ENCODE measurements around the gene ASB6. TPM values are rescaled to one million over a fixed set of nuclear protein-coding genes. Genes with fewer than 3 reads are reported as not detected.
A peak's percentile ranks its signal among the peaks of the same experiment; 100 is the strongest.

The ASB6 gene
- total RNA-seq, 6 experiments from 2014 or later = 4.5 to 9.5 (median 5.4) TPM

- no peak for TF ChIP-seq POLR2A (IDR thresholded peaks at IDR 0.05)
- TF ChIP-seq CTCF (IDR thresholded peaks at IDR 0.05) = no peak
- intact Hi-C loops (cut with DNase I) = no loop called here
- 2% methylated on average over 17 of the region's 57 CpGs for WGBS (ENCODE audit: insufficient coverage, low coverage, low lambda C conversion rate, missing lambda C conversion rate)
- Histone ChIP-seq H3K27me3 (no peaks in the 10 kb centered on the region), H3K36me3 (no peaks in the 10 kb centered on the region), H3K4me3 (peak overlapping the region; percentile 23 to 42 (median 36)), H3K9me3 (no peaks in the 10 kb centered on the region), H3K4me1 (peaks cover 0 to 6% (median 0%) of the 10 kb centered on the region in 4 donors), H3K27ac (peak overlapping the region; percentile 55 to 59 (median 56))
- DNase-seq = peak in 1 of 3 donors; percentile 62
- ATAC-seq = peak; percentile 57 to 77 (median 74)
Measured at GRCh38 chr9:129597355-129598088, 44.4 kb downstream of the ASB6 start.

- no peak for DNase-seq
- Histone ChIP-seq H3K9me3 (no peaks in the 10 kb centered on the region), H3K4me1 (peaks cover 0 to 6% (median 0%) of the 10 kb centered on the region in 4 donors), H3K27ac (peak overlapping the region; percentile 6 to 56 (median 55)), H3K27me3 (no peaks in the 10 kb centered on the region), H3K36me3 (no peaks in the 10 kb centered on the region), H3K4me3 (peak overlapping the region in 2 of 3 donors; percentile 23 to 42)
- WGBS (ENCODE audit: insufficient coverage, low coverage, low lambda C conversion rate, missing lambda C conversion rate) = 10% methylated on average over 4 of the region's 33 CpGs
- intact Hi-C loops (cut with DNase I) = no loop called here
- no peak for TF ChIP-seq CTCF (IDR thresholded peaks at IDR 0.05)
- no peak for TF ChIP-seq POLR2A (IDR thresholded peaks at IDR 0.05)
- peak; percentile 43 to 60 (median 44) for ATAC-seq
Measured at GRCh38 chr9:129596541-129597331, 45.2 kb downstream of the ASB6 start.

- Histone ChIP-seq H3K27ac (peak overlapping the region in 2 of 3 donors; percentile 6 to 56), H3K9me3 (no peaks in the 10 kb centered on the region), H3K4me3 (no peak overlapping the region), H3K36me3 (no peaks in the 10 kb centered on the region), H3K27me3 (no peaks in the 10 kb centered on the region), H3K4me1 (peaks cover 0 to 6% (median 0%) of the 10 kb centered on the region in 4 donors)
- ATAC-seq = no peak
- intact Hi-C loops (cut with DNase I) = no loop called here
- DNase-seq = no peak
- no peak for TF ChIP-seq CTCF (IDR thresholded peaks at IDR 0.05)
- TF ChIP-seq POLR2A (IDR thresholded peaks at IDR 0.05) = no peak
- WGBS (ENCODE audit: insufficient coverage, low coverage, low lambda C conversion rate, missing lambda C conversion rate) = 61% methylated on average over 3 of the region's 6 CpGs
Measured at GRCh38 chr9:129595903-129596540, 45.9 kb downstream of the ASB6 start.

- WGBS (ENCODE audit: insufficient coverage, low coverage, low lambda C conversion rate, missing lambda C conversion rate) = 43% methylated on average over 5 of the region's 5 CpGs
- no peak for DNase-seq
- Histone ChIP-seq H3K4me1 (peaks cover 0 to 6% (median 0%) of the 10 kb centered on the region in 4 donors), H3K27me3 (no peaks in the 10 kb centered on the region), H3K9me3 (no peaks in the 10 kb centered on the region), H3K27ac (no peak overlapping the region), H3K4me3 (no peak overlapping the region), H3K36me3 (no peaks in the 10 kb centered on the region)
- TF ChIP-seq CTCF (IDR thresholded peaks at IDR 0.05) (no peak), POLR2A (IDR thresholded peaks at IDR 0.05) (no peak)
- intact Hi-C loops (cut with DNase I) = no loop called here
- no peak for ATAC-seq
Measured at GRCh38 chr9:129595311-129595741, 46.6 kb downstream of the ASB6 start.

Data from right lobe of liver (tissue), 6 donors.